H9 (cell line): Measurements from ENCODE around the gene CRB3. TPM values are rescaled to one million over a fixed set of nuclear protein-coding genes. Genes with fewer than 3 reads are reported as not detected.

Source experiments
- DNase-seq: peaks from one replicate; pipeline ENCODE4 v3.0.0-alpha.2; 2017
- H2AFZ ChIP-seq: one replicate; pipeline ENCODE4 v1.6.1; 2013; ENCODE audit warnings: mild to moderate bottlenecking, low read length, control low read depth, moderate library complexity
- H2AK5ac ChIP-seq: 2 replicates; pipeline ENCODE4 v1.6.1; 2013; ENCODE audit warnings: low read length, control low read depth, mixed read lengths; ENCODE audit not compliant: insufficient read length
- H2BK120ac ChIP-seq: one replicate; pipeline ENCODE4 v1.6.1; 2013; ENCODE audit warnings: low read depth, mild to moderate bottlenecking, low read length, control low read depth, inconsistent platforms; ENCODE audit not compliant: poor library complexity, severe bottlenecking
- H2BK12ac ChIP-seq: 2 replicates; pipeline ENCODE4 v1.6.1; 2013; ENCODE audit warnings: low read length, control low read depth, mixed read lengths, low read depth; ENCODE audit not compliant: insufficient read length
- H2BK15ac ChIP-seq: 2 replicates; pipeline ENCODE4 v1.6.1; 2013; ENCODE audit warnings: low read depth, low read length, control low read depth
- H2BK20ac ChIP-seq: one replicate; pipeline ENCODE4 v1.6.1; 2013; ENCODE audit warnings: low read depth, mild to moderate bottlenecking, low read length, control low read depth, inconsistent platforms; ENCODE audit not compliant: poor library complexity, severe bottlenecking
- H2BK5ac ChIP-seq: 2 replicates; pipeline ENCODE4 v1.6.1; 2013; ENCODE audit warnings: low read length, control low read depth, mixed read lengths; ENCODE audit not compliant: insufficient read length
- H3K14ac ChIP-seq: 2 replicates; pipeline ENCODE4 v1.6.1; 2013; ENCODE audit warnings: low read length, control low read depth; ENCODE audit not compliant: insufficient read depth
- H3K18ac ChIP-seq: 2 replicates; pipeline ENCODE4 v1.6.1; 2013; ENCODE audit warnings: low read depth, mild to moderate bottlenecking, mixed read lengths, low read length, control low read depth; ENCODE audit not compliant: insufficient read length
- H3K23ac ChIP-seq: 2 replicates; pipeline ENCODE4 v1.6.1; 2013; ENCODE audit warnings: low read length, control low read depth, mixed read lengths, low read depth; ENCODE audit not compliant: insufficient read length
- H3K23me2 ChIP-seq: 2 replicates; pipeline ENCODE4 v1.6.1; 2013; ENCODE audit warnings: low read depth, mild to moderate bottlenecking, mixed read lengths, low read length, control low read depth; ENCODE audit not compliant: insufficient read length, poor library complexity, severe bottlenecking
- H3K27ac ChIP-seq: 2 replicates; pipeline ENCODE4 v1.5.1; 2013; ENCODE audit warnings: low read length, control low read depth, mixed read lengths, low read depth; ENCODE audit not compliant: insufficient read length
- H3K27me3 ChIP-seq: 2 replicates; pipeline ENCODE4 v1.6.1; 2013; ENCODE audit warnings: low read length, control low read depth, inconsistent platforms; ENCODE audit not compliant: insufficient read depth
- H3K4ac ChIP-seq: 2 replicates; pipeline ENCODE4 v1.6.1; 2013; ENCODE audit warnings: low read depth, mild to moderate bottlenecking, control low read depth, inconsistent platforms, low read length, moderate library complexity
- H3K4me1 ChIP-seq: 2 replicates; pipeline ENCODE4 v1.6.1; 2013; ENCODE audit warnings: low read length, control low read depth, inconsistent platforms; ENCODE audit not compliant: insufficient read depth
- H3K4me2 ChIP-seq: 2 replicates; pipeline ENCODE4 v1.6.1; 2013; ENCODE audit warnings: low read length, control low read depth, mixed read lengths; ENCODE audit not compliant: insufficient read length, insufficient read depth
- H3K56ac ChIP-seq: 2 replicates; pipeline ENCODE4 v1.6.1; 2013; ENCODE audit warnings: low read depth, mild to moderate bottlenecking, mixed read lengths, low read length, control low read depth; ENCODE audit not compliant: insufficient read length
- H3K79me1 ChIP-seq: 2 replicates; pipeline ENCODE4 v1.6.1; 2013; ENCODE audit warnings: low read depth, mild to moderate bottlenecking, moderate library complexity, low read length, control low read depth, inconsistent platforms; ENCODE audit not compliant: insufficient read depth, poor library complexity, severe bottlenecking
- H3K79me2 ChIP-seq: 2 replicates; pipeline ENCODE4 v1.6.1; 2013; ENCODE audit warnings: low read length, control low read depth, inconsistent platforms; ENCODE audit not compliant: insufficient read depth
- H3K9ac ChIP-seq: 2 replicates; pipeline ENCODE4 v1.6.1; 2013; ENCODE audit warnings: low read length, control low read depth, mixed read lengths; ENCODE audit not compliant: insufficient read length; ENCODE audit errors: extremely low read depth
- H3K9me3 ChIP-seq: one replicate; pipeline ENCODE4 v1.6.1; 2013; ENCODE audit warnings: low read depth, low read length, inconsistent platforms; ENCODE audit not compliant: control insufficient read depth
- H3T11ph ChIP-seq: one replicate; pipeline ENCODE4 v1.6.1; 2013; ENCODE audit warnings: mild to moderate bottlenecking, low read length, control low read depth, inconsistent platforms
- H4K20me1 ChIP-seq: one replicate; pipeline ENCODE4 v1.6.1; 2013; ENCODE audit not compliant: control insufficient read depth, insufficient read length, insufficient read depth
- H4K5ac ChIP-seq: 2 replicates; pipeline ENCODE4 v1.6.1; 2013; ENCODE audit warnings: low read depth, mild to moderate bottlenecking, mixed read lengths, low read length, control low read depth; ENCODE audit not compliant: insufficient read length
- H4K8ac ChIP-seq: replicated peaks from 2 replicates; pipeline ENCODE4 v1.6.1; 2013; ENCODE audit warnings: low read length, control low read depth, mixed read lengths, low read depth; ENCODE audit not compliant: insufficient read length
- H4K91ac ChIP-seq: 2 replicates; pipeline ENCODE4 v1.6.1; 2013; ENCODE audit warnings: low read depth, mild to moderate bottlenecking, moderate library complexity, mixed read lengths, low read length, control low read depth; ENCODE audit not compliant: insufficient read length
- H3K27ac Mint-ChIP-seq, 3 experiments: 2 replicates in 2 of 3; 3 replicates in 1 of 3; pipeline ENCODE4 v1.8.0; 2020 to 2021; ENCODE audit warnings: mixed read lengths in 3 of 3, mild to moderate bottlenecking in 1 of 3, moderate library complexity in 1 of 3
- H3K27me3 Mint-ChIP-seq: 2 replicates; pipeline ENCODE4 v1.8.0; 2021; ENCODE audit warnings: low read depth, mild to moderate bottlenecking, moderate library complexity, mixed read lengths
- H3K36me3 Mint-ChIP-seq, 3 experiments: 2 replicates in 2 of 3; 3 replicates in 1 of 3; pipeline ENCODE4 v1.8.0; 2020 to 2021; ENCODE audit warnings: low read depth in 3 of 3, mixed read lengths in 3 of 3; ENCODE audit not compliant: insufficient read depth in 1 of 3
- H3K4me1 Mint-ChIP-seq, 2 experiments: 2 replicates each; pipeline ENCODE4 v1.8.0; 2020; ENCODE audit warnings: mixed read lengths in 2 of 2
- H3K4me3 Mint-ChIP-seq, 2 experiments: 2 replicates in 1 of 2; 3 replicates in 1 of 2; pipeline ENCODE4 v1.8.0; 2020 to 2021; ENCODE audit warnings: mild to moderate bottlenecking in 2 of 2, mixed read lengths in 2 of 2, moderate library complexity in 1 of 2
- H3K9me3 Mint-ChIP-seq, 2 experiments: 2 replicates in 1 of 2; 3 replicates in 1 of 2; pipeline ENCODE4 v1.8.0; 2020; ENCODE audit warnings: mild to moderate bottlenecking in 2 of 2, mixed read lengths in 2 of 2, moderate library complexity in 1 of 2
- CTCF ChIP-seq: fragments of 200-600 bp; sonication (generic); conservative IDR thresholded peaks from 3 replicates; pipeline ENCODE4 v1.8.0; 2021; ENCODE audit warnings: antibody characterized with exemption, mild to moderate bottlenecking
- WGBS: extraction: QIAGEN DNeasy Blood & Tissue Kit; methylation state at CpG from one replicate; pipeline ENCODE4 v1.1.7; 2013; ENCODE audit warnings: missing lambda C conversion rate, low lambda C conversion rate, mixed read lengths; ENCODE audit not compliant: insufficient read length; ENCODE audit errors: extremely low coverage; 5-methylcytosine and 5-hydroxymethylcytosine counted together
- total RNA-seq: library from RNA; stranded (reverse); gene quantifications from 2 replicates; pipeline ENCODE4 v1.2.1, GENCODE V29; 2021

Gene CRB3
- total RNA-seq, 1 experiment from 2014 or later = 32.1 TPM

GRCh38 chr19:6433165-6433564, 30.9 kb upstream of the CRB3 start:
- H2BK5ac ChIP-seq = no peak overlapping the region
- no peak for DNase-seq
- no peaks in the 10 kb centered on the region for H3K36me3 Mint-ChIP-seq
- H4K20me1 ChIP-seq = no peaks in the 10 kb centered on the region
- no peaks in the 10 kb centered on the region for H3K79me2 ChIP-seq
- no peak overlapping the region for H4K8ac ChIP-seq
- peaks cover 26% of the 10 kb centered on the region for H3K27me3 Mint-ChIP-seq
- no peak overlapping the region for H3K27ac Mint-ChIP-seq
- TF ChIP-seq CTCF = peak; percentile 19; the same call in 1 of the 3 replicates
- H3K4ac ChIP-seq = no peak overlapping the region
- no peak overlapping the region for H2BK15ac ChIP-seq
- no peak overlapping the region for H3K27ac ChIP-seq
- no peaks in the 10 kb centered on the region for H3K79me1 ChIP-seq
- H3K27me3 ChIP-seq = no peaks in the 10 kb centered on the region
- H3K18ac ChIP-seq = no peak overlapping the region
- no peak overlapping the region for H3K23ac ChIP-seq
- H2BK12ac ChIP-seq = no peak overlapping the region
- H4K5ac ChIP-seq = no peak overlapping the region
- no peak overlapping the region for H3K9ac ChIP-seq
- WGBS = no CpG with 5 or more reads among the region's 11 CpGs
- H3K4me2 ChIP-seq = no peak overlapping the region
- H4K91ac ChIP-seq = no peak overlapping the region
- no peak overlapping the region for H3K4me3 Mint-ChIP-seq
- no peak overlapping the region for H3T11ph ChIP-seq
- no peak overlapping the region for H2BK20ac ChIP-seq
- H2BK120ac ChIP-seq = no peak overlapping the region
- H3K14ac ChIP-seq = no peak overlapping the region
- no peaks in the 10 kb centered on the region; a peak in 2 of 5 replicates for H3K9me3 Mint-ChIP-seq
- H3K23me2 ChIP-seq = no peaks in the 10 kb centered on the region
- no peaks in the 10 kb centered on the region for H3K9me3 ChIP-seq
- no peak overlapping the region for H2AFZ ChIP-seq
- H2AK5ac ChIP-seq = no peak overlapping the region
- peaks cover 0 to 5% of the 10 kb centered on the region in 2 experiments; a peak in 1 of 4 replicates for H3K4me1 Mint-ChIP-seq
- H3K4me1 ChIP-seq = no peaks in the 10 kb centered on the region
- no peak overlapping the region for H3K56ac ChIP-seq
